ENCODE data around the gene PDE4B.

DNA sequence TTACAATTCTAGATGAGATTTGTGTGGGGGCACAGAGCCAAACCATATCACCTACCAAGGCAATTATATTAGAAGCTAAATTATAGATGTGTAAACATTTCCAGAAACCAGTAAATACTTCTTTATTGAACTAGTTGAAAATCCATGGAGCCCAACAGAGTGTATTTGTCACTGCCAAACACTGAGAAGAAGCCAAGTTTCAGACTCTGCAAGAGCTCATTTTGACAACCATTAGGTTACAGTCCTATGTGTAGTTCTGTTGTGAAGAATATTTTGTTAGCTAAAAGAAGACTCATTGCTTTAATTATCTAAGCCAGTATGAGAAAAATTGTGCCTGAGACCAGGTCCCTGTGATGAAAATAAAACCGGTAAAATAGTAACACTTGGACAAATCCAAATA lies 382.4 kb downstream of the PDE4B start:
- TF ChIP-seq, protein P1, sequence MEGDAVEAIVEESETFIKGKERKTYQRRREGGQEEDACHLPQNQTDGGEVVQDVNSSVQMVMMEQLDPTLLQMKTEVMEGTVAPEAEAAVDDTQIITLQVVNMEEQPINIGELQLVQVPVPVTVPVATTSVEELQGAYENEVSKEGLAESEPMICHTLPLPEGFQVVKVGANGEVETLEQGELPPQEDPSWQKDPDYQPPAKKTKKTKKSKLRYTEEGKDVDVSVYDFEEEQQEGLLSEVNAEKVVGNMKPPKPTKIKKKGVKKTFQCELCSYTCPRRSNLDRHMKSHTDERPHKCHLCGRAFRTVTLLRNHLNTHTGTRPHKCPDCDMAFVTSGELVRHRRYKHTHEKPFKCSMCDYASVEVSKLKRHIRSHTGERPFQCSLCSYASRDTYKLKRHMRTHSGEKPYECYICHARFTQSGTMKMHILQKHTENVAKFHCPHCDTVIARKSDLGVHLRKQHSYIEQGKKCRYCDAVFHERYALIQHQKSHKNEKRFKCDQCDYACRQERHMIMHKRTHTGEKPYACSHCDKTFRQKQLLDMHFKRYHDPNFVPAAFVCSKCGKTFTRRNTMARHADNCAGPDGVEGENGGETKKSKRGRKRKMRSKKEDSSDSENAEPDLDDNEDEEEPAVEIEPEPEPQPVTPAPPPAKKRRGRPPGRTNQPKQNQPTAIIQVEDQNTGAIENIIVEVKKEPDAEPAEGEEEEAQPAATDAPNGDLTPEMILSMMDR (conservative IDR thresholded peaks at IDR 0.05; ENCODE audit: low read length) = no peak
- no peak for TF ChIP-seq EZH2phosphoT487 (IDR thresholded peaks at IDR 0.05; ENCODE audit: borderline replicate concordance)

All from Loucy (cell line).